Lower leg skin (tissue), 4 donors: Measurements from ENCODE around the gene CAPN5. TPM values are rescaled to one million over a fixed set of nuclear protein-coding genes. Genes with fewer than 3 reads are reported as not detected.

Experiments
- DNase-seq, 2 donors: peaks; one replicate each; pipeline ENCODE4 v3.0.0-alpha.2; 2019; ENCODE audit warnings: low spot score in 2 of 2
- H3K4me3 ChIP-seq: fragments of 200-600 bp; sonication (generic); 2 replicates; pipeline ENCODE4 v1.5.1; 2017; ENCODE audit warnings: mild to moderate bottlenecking, low read depth; ENCODE audit not compliant: poor library complexity, severe bottlenecking
- POLR2A ChIP-seq, 2 donors: fragments of 450-650 bp; IDR thresholded peaks; one replicate each; pipeline ENCODE4 v1.6.1; 2016 to 2017; ENCODE audit warnings: antibody characterized with exemption in 2 of 2, mild to moderate bottlenecking in 1 of 2, moderate library complexity in 1 of 2
- WGBS, 2 donors: methylation state at CpG; one replicate each; pipeline ENCODE4 v1.1.5; 2018; 5-methylcytosine and 5-hydroxymethylcytosine counted together
- intact Hi-C: fragments of 100-400 bp; cut with DNase I; formaldehyde crosslinking; loops from one replicate; pipeline ENCODE4 v1.15.0; 2023; ENCODE audit warnings: low total_unique reads
- total RNA-seq, 4 donors: library from RNA; depleted of rRNA; stranded (reverse); fragments of >200 nt; gene quantifications; one replicate each; pipeline ENCODE4 v1.1.0, GENCODE V29; 2016
- TF ChIP-seq, protein P1 (sequence below), 3 donors: fragments of 450-650 bp; IDR thresholded peaks; one replicate each; pipeline ENCODE4 v1.5.1; 2016; ENCODE audit warnings: antibody characterized with exemption in 3 of 3, mild to moderate bottlenecking in 3 of 3, moderate library complexity in 2 of 3

The CAPN5 gene
- total RNA-seq, 4 donors from 2014 or later = 0.38 to 1.9 (median 1.2) TPM

DNA sequence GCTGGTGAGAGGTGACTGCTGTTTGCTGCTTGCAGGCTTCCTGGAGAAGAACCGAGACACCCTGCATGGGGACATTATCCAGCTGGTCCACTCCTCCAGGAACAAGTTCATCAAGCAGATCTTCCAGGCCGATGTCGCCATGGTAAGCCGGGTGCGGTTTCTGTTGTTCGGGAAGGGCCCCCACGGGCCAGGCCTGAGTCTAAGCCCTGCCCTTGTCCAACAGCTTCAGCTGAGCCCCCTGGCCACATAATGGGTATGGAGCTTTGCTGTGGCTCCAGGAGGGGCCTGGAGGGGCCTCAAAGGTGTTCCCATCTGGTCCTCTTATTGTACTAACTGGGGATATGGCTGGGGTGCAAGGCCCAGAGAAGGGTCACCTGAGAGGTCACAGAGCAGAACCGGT lies 99.2 kb downstream of the CAPN5 start:
- TF ChIP-seq POLR2A (IDR thresholded peaks at IDR 0.05) = no peak
- TF ChIP-seq, protein P1, sequence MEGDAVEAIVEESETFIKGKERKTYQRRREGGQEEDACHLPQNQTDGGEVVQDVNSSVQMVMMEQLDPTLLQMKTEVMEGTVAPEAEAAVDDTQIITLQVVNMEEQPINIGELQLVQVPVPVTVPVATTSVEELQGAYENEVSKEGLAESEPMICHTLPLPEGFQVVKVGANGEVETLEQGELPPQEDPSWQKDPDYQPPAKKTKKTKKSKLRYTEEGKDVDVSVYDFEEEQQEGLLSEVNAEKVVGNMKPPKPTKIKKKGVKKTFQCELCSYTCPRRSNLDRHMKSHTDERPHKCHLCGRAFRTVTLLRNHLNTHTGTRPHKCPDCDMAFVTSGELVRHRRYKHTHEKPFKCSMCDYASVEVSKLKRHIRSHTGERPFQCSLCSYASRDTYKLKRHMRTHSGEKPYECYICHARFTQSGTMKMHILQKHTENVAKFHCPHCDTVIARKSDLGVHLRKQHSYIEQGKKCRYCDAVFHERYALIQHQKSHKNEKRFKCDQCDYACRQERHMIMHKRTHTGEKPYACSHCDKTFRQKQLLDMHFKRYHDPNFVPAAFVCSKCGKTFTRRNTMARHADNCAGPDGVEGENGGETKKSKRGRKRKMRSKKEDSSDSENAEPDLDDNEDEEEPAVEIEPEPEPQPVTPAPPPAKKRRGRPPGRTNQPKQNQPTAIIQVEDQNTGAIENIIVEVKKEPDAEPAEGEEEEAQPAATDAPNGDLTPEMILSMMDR (IDR thresholded peaks at IDR 0.05) = no peak

DNA sequence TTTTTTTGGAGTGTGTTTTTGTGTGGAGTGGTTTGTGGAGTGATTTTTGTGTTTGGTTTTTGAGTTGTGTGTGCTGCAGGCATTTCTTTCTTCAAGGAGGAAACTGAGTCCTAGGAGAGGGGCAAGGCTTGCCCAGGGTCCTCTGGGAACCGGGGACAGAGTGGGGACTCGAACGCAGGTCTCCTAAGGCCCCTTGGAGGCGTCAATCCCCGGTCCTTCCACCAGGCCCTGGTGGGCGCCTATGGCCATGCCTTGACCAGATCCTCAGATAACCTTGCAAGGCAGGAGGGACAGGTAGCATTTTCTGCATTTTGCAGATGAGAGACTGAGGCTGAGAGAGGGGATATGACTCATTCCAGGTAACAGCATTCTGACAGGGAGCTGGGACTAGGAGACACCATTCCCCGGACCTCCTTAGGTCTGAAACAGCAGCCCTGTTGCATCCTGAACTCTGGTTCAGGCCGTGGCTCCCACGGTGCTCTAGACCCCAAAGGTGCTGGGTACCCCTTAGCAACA lies 100.4 kb downstream of the CAPN5 start:
- H3K4me3 ChIP-seq = no peak overlapping the region
- intact Hi-C loops = no loop called here
- DNase-seq = no peak
- TF ChIP-seq, protein P1 (IDR thresholded peaks at IDR 0.05) = no peak
- no peak for TF ChIP-seq POLR2A (IDR thresholded peaks at IDR 0.05)
- WGBS, 2 donors = 90 to 92% methylated on average over 9 of the region's 9 CpGs

More for the DNA sequence above, 99.2 kb downstream of the CAPN5 start:
- no peak for DNase-seq
- no peak overlapping the region for H3K4me3 ChIP-seq
- WGBS, 2 donors = 81 to 89% methylated on average over 8 of the region's 8 CpGs
- intact Hi-C loops = no loop called here

DNA sequence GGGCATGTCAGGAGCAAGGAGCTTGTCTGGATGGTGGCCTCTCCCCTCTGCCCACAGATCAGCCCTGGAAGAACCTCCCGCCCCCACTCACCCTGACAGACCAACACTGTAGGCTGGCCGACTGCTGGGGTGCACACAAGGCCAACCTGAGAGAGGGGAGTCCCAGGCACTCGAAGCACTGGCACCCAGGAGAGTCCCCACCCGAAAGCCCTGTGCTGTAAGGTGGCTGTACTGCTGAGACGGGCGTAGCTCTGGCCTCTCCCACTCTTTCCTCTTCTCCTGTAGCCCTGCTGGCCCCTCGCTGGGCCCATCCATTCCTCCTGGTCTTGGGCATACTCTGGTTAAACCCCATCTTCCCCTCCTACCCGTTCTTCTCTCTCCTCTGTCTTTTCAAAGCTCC lies 101.0 kb downstream of the CAPN5 start:
- intact Hi-C loops = no loop called here
- no peak for DNase-seq
- H3K4me3 ChIP-seq = no peak overlapping the region
- WGBS, 2 donors = 80 to 89% methylated on average over 8 of the region's 8 CpGs
- TF ChIP-seq, protein P1 (IDR thresholded peaks at IDR 0.05) = no peak
- TF ChIP-seq POLR2A (IDR thresholded peaks at IDR 0.05) = no peak

DNA sequence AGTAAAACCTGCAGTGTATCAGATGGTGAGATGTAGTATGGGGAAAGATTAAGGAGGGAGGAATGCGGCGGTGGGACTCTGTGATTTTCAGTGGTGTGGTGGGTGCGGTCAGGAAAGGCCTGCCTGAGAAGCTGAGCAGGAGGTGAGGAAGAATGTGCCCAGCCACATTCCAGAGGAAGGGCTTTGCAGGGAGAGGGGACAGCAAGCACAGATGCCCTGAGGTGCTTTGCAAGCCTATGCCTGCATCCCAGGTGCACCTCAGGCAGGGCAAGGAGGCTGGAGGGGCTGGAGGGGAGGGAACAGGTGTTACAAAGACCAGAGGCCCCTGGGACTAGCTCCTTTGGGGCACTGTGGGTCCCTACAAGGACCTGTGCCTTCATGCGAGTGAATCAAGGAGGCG lies 103.3 kb downstream of the CAPN5 start:
- WGBS, 2 donors = 94 to 95% methylated on average over 5 of the region's 5 CpGs
- H3K4me3 ChIP-seq = no peak overlapping the region
- DNase-seq = no peak
- intact Hi-C loops = no loop called here
- TF ChIP-seq POLR2A (IDR thresholded peaks at IDR 0.05) = no peak
- TF ChIP-seq, protein P1 (IDR thresholded peaks at IDR 0.05) = no peak

DNA sequence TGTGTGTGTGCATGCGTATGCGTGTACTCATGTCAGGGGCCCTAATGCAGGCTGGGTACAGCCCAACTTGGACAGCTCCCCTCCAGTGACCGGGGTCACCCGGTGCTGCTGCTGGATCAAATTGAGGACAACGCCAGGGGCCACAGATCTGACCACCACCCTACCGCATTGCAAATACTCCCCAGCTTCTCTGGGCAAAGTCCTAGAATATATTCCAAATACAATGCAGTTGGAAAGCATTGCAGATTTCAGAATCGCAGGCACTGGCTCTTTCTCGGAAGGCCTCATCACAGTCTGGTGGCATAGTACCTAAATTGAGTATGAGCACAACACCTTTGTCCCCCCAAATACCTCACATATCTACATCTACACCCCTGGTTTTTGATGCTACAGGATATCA lies 104.5 kb downstream of the CAPN5 start:
- H3K4me3 ChIP-seq = no peak overlapping the region
- TF ChIP-seq, protein P1 (IDR thresholded peaks at IDR 0.05) = no peak
- intact Hi-C loops = no loop called here
- no peak for DNase-seq
- WGBS, 2 donors = 95 to 96% methylated on average over 8 of the region's 8 CpGs
